A549 treated with Mapracorat at 1 μM for 4 hours (cell line): ENCODE results near the gene CXCL3. TPM values are rescaled to one million over a fixed set of nuclear protein-coding genes. Genes with fewer than 3 reads are reported as not detected.

Experiments
- total RNA-seq: library from RNA; stranded (reverse); fragments of 200-300 nt; extraction: Qiagen RNA extraction; gene quantifications from 5 replicates; pipeline ENCODE4 v1.2.3, GENCODE V29; 2022

The CXCL3 gene
- 2.8 to 4.8 TPM (median 4.3 TPM) in 5 replicates for total RNA-seq

DNA sequence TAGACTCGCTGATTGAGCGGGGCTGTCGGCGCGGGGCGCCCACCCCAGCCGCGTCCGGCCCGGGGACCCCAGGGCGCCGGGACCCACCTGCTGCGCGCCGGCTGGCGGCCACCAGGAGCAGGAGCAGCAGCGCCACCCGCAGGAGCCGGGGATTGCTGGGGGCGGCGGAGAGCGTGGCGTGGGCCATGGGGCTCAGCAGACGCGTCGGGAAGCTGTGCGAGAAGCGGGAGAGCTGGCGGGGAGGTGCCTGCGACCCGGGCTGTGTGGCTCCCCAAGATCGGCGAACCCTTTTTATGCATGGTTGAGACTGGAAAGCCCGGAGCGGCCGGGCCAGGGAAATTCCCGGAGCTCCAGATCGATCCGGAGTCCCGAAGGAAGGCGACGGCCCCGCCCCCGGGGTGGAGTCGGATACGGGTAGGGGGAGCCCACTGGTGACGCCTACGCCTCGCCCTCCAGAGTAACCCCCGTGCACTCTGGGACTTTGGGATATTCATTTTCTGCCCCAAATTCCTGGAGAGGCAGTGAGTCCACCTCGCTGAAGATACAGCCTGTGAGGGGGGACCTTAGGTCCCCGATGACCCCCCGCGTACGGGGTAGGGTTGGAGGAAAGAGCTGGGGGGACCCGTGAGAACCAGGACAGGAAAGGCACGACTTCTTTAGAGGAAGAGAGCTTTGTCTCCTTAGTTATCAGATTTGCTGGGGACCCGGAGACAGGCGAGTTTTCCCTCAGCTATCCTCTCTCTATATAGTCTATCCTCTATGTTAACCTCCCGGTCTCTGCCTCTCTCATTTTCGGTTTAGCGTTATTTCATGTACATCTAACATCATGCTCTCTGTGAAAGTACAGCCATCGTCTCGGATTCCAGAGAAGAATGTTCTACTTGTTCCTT, at the start of gene CXCL3:
TSS of gene CXCL3 (minus strand) at position 265 of the 890 bp plus-strand sequence. CDS start at position 187, 78 bp downstream.

DNA sequence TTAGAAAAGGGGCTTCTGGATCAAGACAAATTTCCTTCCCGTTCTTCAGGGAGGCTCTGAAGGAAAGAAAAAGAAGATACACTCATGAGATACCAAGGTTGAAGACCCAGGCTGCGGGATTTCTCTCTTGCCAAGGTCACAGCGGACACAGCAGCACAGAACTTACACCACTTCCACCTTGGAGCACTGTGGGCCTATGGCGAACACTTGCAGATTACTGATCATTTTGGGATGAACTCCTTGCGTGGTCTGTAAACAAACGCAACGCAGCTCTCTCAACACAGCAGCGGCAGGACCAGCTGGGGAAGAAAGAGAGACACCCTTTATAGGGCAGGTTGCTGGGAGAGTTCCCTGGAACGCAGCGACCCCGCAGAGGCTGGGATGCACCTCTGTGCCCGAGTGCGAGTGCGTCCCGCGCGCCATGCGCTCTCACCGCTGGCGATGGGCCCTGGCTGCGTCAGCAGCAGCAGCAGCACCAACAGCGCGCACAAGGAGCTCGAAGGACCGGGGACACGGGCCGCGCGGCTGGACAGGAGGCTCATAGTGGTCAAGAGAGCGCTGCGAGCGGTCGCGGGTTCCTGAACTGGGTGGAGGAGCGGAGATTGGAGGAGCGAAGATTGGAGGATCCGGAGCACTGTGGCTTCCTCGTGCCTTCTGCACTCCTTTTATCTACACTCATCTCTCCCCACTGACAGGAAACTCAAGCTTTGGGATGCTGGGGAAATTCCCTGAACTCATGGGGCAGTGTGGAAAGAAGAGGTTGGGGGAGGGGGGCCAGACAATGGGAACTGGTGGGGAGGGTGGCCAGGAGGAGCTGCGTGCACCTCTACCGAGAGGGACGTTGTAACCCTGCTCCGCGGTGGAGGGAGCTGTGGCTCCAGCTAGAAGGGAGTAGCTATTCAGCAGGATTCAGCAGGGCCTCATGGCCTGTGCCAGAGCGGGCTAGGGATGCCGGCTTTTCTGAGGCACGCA, 40.2 kb downstream of the CXCL3 start, which contains the start of gene CXCL5:
TSS of gene CXCL5 (minus strand) at position 638 of the 972 bp plus-strand sequence. CDS start at position 542, 96 bp downstream.

DNA sequence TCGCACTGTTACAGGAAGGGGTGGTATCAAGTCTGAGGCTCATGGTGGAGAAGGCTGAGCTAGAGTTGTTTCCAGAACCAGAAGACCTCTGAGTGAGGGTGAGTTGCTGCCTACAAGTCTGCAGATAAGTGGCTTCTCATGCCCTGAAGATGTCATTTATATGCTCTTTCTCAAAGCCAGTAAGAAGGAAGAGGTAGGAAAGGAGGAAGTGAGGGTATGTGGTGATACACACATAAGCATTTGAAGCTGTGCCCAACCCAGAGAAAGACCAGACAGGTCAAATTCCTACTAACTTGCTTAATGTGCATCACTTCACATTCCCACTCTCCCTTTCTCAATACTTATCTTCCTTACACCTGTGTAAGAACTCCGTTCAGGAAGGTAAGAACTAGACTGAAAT, 50.4 kb downstream of the CXCL3 start, which contains the start of gene PPBP:
TSS of gene PPBP (minus strand) at position 130 of the 400 bp plus-strand sequence. CDS start at position 43, 87 bp downstream.

Other genes with a start within 250 kb of the CXCL3 start
- not detected in 5 replicates for gene CXCL6, start 202.0 kb downstream of the CXCL3 start, total RNA-seq
- gene PF4V1, start 185.4 kb downstream of the CXCL3 start, total RNA-seq = not detected in 5 replicates
- 6.0 to 8.7 TPM (median 7.9 TPM) in 5 replicates for gene CXCL1, start 169.3 kb downstream of the CXCL3 start, total RNA-seq
- 0.72 to 1.2 TPM (median 1.1 TPM) in 5 replicates for gene PF4, start 56.7 kb downstream of the CXCL3 start, total RNA-seq
- 0.21 TPM in 1 of 5 replicates, not detected in the others for gene PPBP, start 50.5 kb downstream of the CXCL3 start, total RNA-seq
- 31.9 to 38.4 TPM (median 35.3 TPM) in 5 replicates for gene CXCL5, start 40.0 kb downstream of the CXCL3 start, total RNA-seq
- gene CXCL2, start 60.5 kb upstream of the CXCL3 start, total RNA-seq = 10.9 to 15.4 TPM (median 15.0 TPM) in 5 replicates
- 8.6 to 10.0 TPM (median 9.2 TPM) in 5 replicates for gene MTHFD2L, start 119.4 kb upstream of the CXCL3 start, total RNA-seq